Breast epithelium (tissue), 3 donors: ENCODE measurements around the gene HAPLN2.

Experiments used
- POLR2A ChIP-seq: fragments of 450-650 bp; IDR thresholded peaks from one replicate; pipeline ENCODE4 v1.6.1; 2016; ENCODE audit warnings: antibody characterized with exemption, mild to moderate bottlenecking, moderate library complexity
- TF ChIP-seq, protein P1 (sequence below), 3 donors: fragments of 450-650 bp; IDR thresholded peaks; one replicate each; pipeline ENCODE4 v1.5.1; 2016 to 2017; ENCODE audit warnings: antibody characterized with exemption in 3 of 3, mild to moderate bottlenecking in 3 of 3, moderate library complexity in 3 of 3

DNA sequence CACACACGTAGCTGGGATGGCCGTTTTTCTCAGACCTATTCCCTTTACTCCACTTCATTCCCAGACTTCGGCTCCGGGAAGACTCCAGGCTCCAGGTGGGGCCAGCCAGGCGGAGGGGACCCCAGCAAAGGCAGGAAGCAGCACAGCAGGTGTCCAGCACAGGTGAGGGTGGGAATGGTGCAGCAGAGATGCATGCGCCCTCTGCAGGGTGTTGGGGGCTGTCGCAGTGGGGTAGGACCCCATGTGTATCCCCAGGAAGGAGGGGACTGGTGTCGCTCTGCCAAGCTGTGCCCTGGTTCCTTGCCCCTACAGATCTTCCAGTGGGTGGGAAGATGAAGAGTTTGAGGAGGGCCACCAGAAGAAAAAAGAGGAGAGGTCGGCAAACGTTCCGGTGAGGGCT lies 34.4 kb upstream of the HAPLN2 start:
- TF ChIP-seq POLR2A: no peak
- TF ChIP-seq, protein P1, sequence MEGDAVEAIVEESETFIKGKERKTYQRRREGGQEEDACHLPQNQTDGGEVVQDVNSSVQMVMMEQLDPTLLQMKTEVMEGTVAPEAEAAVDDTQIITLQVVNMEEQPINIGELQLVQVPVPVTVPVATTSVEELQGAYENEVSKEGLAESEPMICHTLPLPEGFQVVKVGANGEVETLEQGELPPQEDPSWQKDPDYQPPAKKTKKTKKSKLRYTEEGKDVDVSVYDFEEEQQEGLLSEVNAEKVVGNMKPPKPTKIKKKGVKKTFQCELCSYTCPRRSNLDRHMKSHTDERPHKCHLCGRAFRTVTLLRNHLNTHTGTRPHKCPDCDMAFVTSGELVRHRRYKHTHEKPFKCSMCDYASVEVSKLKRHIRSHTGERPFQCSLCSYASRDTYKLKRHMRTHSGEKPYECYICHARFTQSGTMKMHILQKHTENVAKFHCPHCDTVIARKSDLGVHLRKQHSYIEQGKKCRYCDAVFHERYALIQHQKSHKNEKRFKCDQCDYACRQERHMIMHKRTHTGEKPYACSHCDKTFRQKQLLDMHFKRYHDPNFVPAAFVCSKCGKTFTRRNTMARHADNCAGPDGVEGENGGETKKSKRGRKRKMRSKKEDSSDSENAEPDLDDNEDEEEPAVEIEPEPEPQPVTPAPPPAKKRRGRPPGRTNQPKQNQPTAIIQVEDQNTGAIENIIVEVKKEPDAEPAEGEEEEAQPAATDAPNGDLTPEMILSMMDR (IDR thresholded peaks at IDR 0.05): no peak
